ENCODE measurements around the gene RIBC2. TPM values are rescaled to one million over a fixed set of nuclear protein-coding genes. Genes with fewer than 3 reads are reported as not detected.

RIBC2 gene
- total and polyA plus RNA-seq, 10 of the 15 experiments (the other 5 are each of a cell fraction or from before 2014, with no cell fraction given), result 0.10 TPM; not detected in 9

- in situ Hi-C loops (cut with MboI), result no loop called here
- Histone ChIP-seq H3K27me3 (replicated peaks in 1 of 2; ENCODE audit: control insufficient read depth in 2 of 2, insufficient read depth in 2 of 2, low read length in 1 of 2) (peaks cover 0 to 2% of the 10 kb centered on the region in 2 experiments; a peak in 2 of 4 replicates), H3K79me2 (ENCODE audit: control insufficient read depth, insufficient read depth, low read length) (no peaks in the 10 kb centered on the region), H3K4me1 (ENCODE audit: control insufficient read depth, insufficient read depth, low read length) (no peaks in the 10 kb centered on the region), H3K4me2 (ENCODE audit: control insufficient read depth, insufficient read depth) (no peak overlapping the region), H4K20me1 (ENCODE audit: control insufficient read depth, insufficient read depth) (no peaks in the 10 kb centered on the region), H3K4me3 (no peak overlapping the region), H3K9ac (ENCODE audit: control insufficient read depth, insufficient read depth, low read length) (no peak overlapping the region), H3K9me3 (replicated peaks; ENCODE audit: control insufficient read depth, insufficient read depth, low read length) (no peaks in the 10 kb centered on the region), H3K36me3 (ENCODE audit: control insufficient read depth in 2 of 2, insufficient read depth in 2 of 2, low read length in 1 of 2) (no peaks in the 10 kb centered on the region), H3K27ac (ENCODE audit: control insufficient read depth, insufficient read depth) (no peak overlapping the region), H2AFZ (ENCODE audit: control insufficient read depth, low read depth, low read length) (no peak overlapping the region)
- ATAC-seq (no peak), DNase-seq (ENCODE audit: low read depth, low spot score) (no peak), FAIRE-seq (no peak)
- TF ChIP-seq CHD2 (IDR thresholded peaks at IDR 0.05; ENCODE audit: borderline replicate concordance, low read depth, low read length), result no peak
- TF ChIP-seq POLR2AphosphoS5 (IDR thresholded peaks at IDR 0.05; ENCODE audit: low read length), result no peak
- no peak for TF ChIP-seq EGR1 (IDR thresholded peaks at IDR 0.05; ENCODE audit: borderline replicate concordance in 1 of 2, low read depth in 2 of 2, low read length in 2 of 2)
- TF ChIP-seq HCFC1 (IDR thresholded peaks at IDR 0.05; ENCODE audit: low read length), result no peak
- TF ChIP-seq RCOR1 (conservative IDR thresholded peaks at IDR 0.05; ENCODE audit: low read depth, low read length), result no peak
- no peak for TF ChIP-seq MYB (IDR thresholded peaks at IDR 0.05; ENCODE audit: borderline replicate concordance, low read depth, low read length)
- TF ChIP-seq E2F4 (IDR thresholded peaks at IDR 0.05; ENCODE audit: low read depth, low read length), result no peak
- no peak for TF ChIP-seq RB1 (IDR thresholded peaks at IDR 0.05; ENCODE audit: borderline replicate concordance)
- TF ChIP-seq CREB1 (IDR thresholded peaks at IDR 0.05; ENCODE audit: low read depth), result no peak
- no peak for TF ChIP-seq GABPA (IDR thresholded peaks at IDR 0.05; ENCODE audit: low read depth)
- TF ChIP-seq CUX1 (IDR thresholded peaks at IDR 0.05; ENCODE audit: insufficient replicate concordance, low read depth, low read length), result no peak
- CTCF ChIA-PET, result no interaction called here
- RAD21 ChIA-PET (ENCODE audit: unreplicated experiment), result no interaction called here
- intact Hi-C loops (cut with micrococcal nuclease; ENCODE audit: unreplicated experiment), result no loop called here
- POLR2A ChIA-PET, result no interaction called here
- WGBS (ENCODE audit: insufficient coverage, insufficient replicate concordance, low lambda C conversion rate, missing lambda C conversion rate), result 21% methylated on average over 8 of the region's 8 CpGs
- no TSS peak for BruUV-seq (replicated peaks)
- SMC1A ChIA-PET (ENCODE audit: uncharacterized antibody, unreplicated experiment), result no interaction called here
Observed at GRCh38 chr22:45475063-45475747, 61.7 kb downstream of the RIBC2 start.
